Coronary artery (tissue), 2 donors: ENCODE measurements around the gene STK38L.
A peak's percentile ranks its signal among the peaks of the same experiment; 100 is the strongest.

ENCODE experiments used
- DNase-seq: peaks from one replicate; pipeline ENCODE4 v3.0.0-alpha.2; 2017; ENCODE audit warnings: low spot score
- H3K27ac ChIP-seq, 2 donors: fragments of 200-600 bp; sonication (generic); one replicate each; pipeline ENCODE4 v1.5.1; 2016 to 2019
- H3K4me3 ChIP-seq: fragments of 200-600 bp; sonication (generic); 2 replicates; pipeline ENCODE4 v1.5.1; 2016; ENCODE audit warnings: mild to moderate bottlenecking, moderate library complexity
- TF ChIP-seq, protein P1 (sequence below): fragments of 200-600 bp; sonication (generic); IDR thresholded peaks from one replicate; pipeline ENCODE4 v1.5.1; 2019; ENCODE audit warnings: antibody characterized with exemption

The STK38L gene

DNA sequence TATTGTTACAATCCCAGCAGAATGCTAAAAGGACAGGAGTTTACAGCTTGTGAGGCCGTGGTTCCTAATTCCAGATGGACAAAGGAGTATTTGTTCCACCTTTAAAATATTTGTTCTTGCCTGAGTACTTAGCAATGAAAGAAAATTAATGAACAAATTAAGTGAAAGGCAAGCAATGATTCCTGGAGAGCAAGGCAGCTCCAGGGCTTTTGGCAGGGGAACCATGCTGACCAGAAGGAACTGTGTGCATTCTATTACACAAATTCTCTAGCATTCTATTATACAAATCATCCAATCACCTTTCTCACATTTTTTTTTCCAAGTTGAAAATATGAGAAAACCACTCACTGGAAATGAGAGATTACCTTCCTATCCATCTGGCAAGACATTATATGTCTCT lies 86.8 kb downstream of the STK38L start:
- TF ChIP-seq, protein P1, sequence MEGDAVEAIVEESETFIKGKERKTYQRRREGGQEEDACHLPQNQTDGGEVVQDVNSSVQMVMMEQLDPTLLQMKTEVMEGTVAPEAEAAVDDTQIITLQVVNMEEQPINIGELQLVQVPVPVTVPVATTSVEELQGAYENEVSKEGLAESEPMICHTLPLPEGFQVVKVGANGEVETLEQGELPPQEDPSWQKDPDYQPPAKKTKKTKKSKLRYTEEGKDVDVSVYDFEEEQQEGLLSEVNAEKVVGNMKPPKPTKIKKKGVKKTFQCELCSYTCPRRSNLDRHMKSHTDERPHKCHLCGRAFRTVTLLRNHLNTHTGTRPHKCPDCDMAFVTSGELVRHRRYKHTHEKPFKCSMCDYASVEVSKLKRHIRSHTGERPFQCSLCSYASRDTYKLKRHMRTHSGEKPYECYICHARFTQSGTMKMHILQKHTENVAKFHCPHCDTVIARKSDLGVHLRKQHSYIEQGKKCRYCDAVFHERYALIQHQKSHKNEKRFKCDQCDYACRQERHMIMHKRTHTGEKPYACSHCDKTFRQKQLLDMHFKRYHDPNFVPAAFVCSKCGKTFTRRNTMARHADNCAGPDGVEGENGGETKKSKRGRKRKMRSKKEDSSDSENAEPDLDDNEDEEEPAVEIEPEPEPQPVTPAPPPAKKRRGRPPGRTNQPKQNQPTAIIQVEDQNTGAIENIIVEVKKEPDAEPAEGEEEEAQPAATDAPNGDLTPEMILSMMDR: no peak
- H3K27ac ChIP-seq: peak overlapping the region; percentile 19 to 62
- DNase-seq: no peak
- H3K4me3 ChIP-seq: peak overlapping the region; percentile 7

DNA sequence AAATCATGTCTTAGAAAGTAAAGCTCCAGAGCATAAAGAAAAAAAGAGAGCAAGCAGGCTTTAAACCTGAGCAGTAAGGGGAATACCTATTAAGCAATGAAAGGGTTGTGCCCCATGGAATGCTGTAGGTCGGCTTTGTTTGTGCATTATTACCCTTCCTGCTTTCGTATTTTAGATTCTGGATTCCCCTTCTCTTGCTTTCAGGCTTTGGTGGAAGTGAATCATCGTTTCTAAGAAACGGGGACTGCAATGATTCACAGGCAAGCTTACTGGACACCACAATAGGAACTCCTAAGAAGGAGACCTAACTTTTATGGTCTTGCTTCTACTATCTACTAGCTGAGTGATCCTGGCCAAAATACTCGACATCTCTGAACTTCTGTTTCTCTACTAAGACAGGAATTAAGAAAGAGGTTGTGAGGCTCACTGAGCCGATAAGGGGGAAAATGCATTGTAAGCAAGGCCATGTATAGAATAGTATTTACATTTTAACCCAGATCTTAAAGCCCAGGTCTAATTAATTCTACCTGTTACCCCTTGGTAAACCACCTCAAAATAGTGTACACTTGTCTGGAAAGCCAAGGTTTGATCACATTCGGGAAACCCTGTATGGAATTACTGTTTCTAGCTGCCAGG lies 87.3 kb downstream of the STK38L start:
- peak overlapping the region; percentile 85 for H3K4me3 ChIP-seq
- H3K27ac ChIP-seq: peak overlapping the region; percentile 54 to 62

DNA sequence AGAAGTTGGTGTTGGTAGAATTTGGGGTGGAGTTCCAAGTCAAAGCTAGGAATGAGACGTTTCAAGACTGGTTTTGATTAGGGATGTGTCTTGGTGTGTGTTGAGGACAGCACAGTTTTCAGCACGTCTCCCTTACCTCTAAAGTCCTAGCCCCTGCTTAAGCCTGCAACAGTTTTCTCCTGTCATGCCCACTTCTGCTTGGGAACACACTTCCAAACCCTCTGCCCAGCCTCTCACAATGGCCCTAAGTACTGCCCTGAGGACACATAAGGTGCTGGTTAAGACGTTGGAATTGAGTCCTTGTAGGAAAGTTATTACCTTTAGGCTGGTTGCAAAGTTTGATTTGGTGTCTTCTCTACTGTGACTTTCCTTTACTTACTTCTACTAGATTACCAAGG lies 87.8 kb downstream of the STK38L start:
- no peak for DNase-seq
- Histone ChIP-seq H3K27ac (peak overlapping the region; percentile 54 to 62), H3K4me3 (peak overlapping the region; percentile 85)
- TF ChIP-seq, protein P1: no peak

More for the DNA sequence above, 87.3 kb downstream of the STK38L start:
- TF ChIP-seq, protein P1: no peak
- DNase-seq: no peak

DNA sequence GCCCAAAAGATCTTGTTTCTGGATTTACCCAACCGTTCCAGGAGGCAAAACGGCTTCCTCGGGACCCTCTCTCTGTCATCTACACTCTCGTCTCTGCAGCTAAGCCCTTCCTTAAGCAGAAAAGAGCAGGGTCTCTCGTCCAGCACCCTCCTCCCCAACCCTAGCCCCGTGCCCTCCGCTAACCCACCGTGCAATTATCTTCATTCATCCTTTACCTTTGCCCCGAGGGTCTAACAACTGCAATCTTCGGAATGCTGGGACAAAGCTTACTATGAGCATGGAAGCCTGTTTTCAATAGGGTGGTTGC lies 88.3 kb downstream of the STK38L start:
- H3K27ac ChIP-seq: peak overlapping the region; percentile 51 to 62
- TF ChIP-seq, protein P1: no peak
- no peak for DNase-seq
- H3K4me3 ChIP-seq: peak overlapping the region; percentile 85

DNA sequence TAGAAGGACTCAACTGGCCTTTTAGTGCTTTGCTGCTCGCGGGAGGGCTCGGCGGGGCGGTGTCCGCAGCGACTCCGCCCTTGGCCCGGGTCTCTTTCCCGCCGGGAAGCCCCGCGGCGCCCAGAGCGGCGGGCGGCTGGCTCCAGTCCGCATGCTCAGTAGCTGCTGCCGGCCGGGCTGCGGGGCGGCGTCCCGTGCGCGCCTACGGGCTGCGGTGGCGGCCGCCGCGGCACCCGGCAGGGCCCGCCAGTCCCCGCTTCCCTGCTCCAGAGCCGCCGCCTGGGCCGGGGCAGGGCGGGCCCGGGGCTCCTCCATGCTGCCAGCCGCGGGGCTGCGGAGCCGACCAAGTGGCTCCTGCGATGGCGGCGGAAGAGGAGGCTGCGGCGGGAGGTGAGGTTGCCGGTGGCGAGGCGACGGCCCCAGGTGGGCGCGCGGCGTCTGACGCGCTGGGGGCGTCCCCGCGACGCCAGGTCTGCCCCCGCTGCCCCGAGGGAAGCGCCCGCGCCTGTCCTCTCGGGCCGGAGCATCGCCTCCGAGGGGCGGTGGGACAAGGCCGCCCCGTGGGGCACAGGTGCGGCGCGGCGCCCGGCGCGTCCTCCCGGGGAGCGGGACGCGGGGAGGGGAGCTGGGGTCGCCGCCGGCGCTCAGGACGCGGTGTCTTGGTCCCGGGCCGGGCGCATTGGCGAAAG lies 88.8 kb downstream of the STK38L start, which contains the start of gene BMAL2:
BMAL2 (plus strand) TSS at position 123 of the 689 bp plus-strand sequence; CDS start at position 360, 237 bp downstream.
- peak within 1 kb of the TSS; percentile 54 to 62 for H3K27ac ChIP-seq

DNA sequence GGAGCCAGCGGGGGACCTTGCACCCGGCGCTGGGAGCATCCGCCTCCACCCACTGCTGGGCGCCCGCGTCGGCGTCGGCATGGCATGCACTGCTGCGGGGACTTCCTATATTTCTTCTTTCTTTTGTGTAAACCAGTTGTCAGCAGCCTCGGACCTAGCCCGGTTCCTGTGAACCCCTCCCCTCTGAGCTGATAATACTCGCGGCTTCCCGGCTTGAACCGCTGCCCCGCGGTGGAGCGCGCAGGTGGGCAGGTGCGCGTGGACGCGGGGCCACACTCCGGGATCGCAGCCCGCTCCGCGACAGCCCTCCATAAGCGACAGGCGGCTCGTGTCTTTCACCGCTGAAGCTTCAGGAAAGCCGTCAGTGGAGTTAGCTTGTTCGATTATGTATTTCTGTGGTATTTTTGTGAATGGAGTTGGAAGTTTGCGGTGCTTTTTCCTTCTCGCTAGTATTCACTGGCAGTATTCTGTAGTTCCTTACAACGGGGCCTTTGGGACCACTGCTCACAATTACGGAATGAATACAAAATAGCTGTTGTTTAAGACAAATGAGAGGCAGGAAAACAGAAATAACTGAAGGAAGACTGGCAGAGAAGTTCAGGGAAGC lies 89.4 kb downstream of the STK38L start:
- H3K27ac ChIP-seq: peak overlapping the region; percentile 51 to 62
- peak overlapping the region; percentile 85 for H3K4me3 ChIP-seq
- TF ChIP-seq, protein P1: no peak
- DNase-seq: no peak

More for the DNA sequence above, 88.8 kb downstream of the STK38L start, which contains the start of gene BMAL2:
- H3K4me3 ChIP-seq: peak within 1 kb of the TSS; percentile 85
- TF ChIP-seq, protein P1: no peak
- DNase-seq: no peak
